ENCODE data around the gene TENM3. TPM values are rescaled to one million over a fixed set of nuclear protein-coding genes. Genes with fewer than 3 reads are reported as not detected.

Gene TENM3
- total RNA-seq, 2 experiments from 2014 or later, result not detected

DNA sequence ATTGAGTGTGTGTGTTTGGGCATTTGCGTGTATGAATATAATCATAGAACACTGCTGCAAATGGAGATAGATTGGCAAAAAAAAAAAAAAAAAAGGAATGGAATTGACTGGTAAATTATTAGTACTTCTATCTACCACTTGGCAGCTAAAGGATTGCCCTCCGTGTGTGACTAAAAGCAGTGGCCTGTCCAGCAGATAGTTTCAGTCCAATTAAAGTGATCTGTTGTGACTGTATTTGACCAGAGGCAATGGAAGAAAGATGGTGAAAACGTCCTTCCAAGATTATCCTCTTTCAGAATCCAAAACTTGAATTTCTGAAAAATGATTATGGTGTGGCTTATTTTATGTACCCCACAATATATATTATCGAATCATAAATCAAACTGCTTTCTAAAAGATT lies 19.5 kb upstream of the TENM3 start:
- no TSS peak for BruUV-seq (replicated peaks)
- Histone ChIP-seq H3K79me2 (ENCODE audit: insufficient read depth, low read depth, low read length) (no peaks in the 10 kb centered on the region), H3K4me1 (ENCODE audit: insufficient read depth, low read length, poor library complexity, severe bottlenecking) (no peaks in the 10 kb centered on the region), H3K4me2 (ENCODE audit: low read length) (no peak overlapping the region), H3K4me3 (ENCODE audit: low read depth, low read length, poor library complexity, severe bottlenecking) (no peak overlapping the region), H3K9me3 (ENCODE audit: low read length) (no peaks in the 10 kb centered on the region), H3K9me2 (ENCODE audit: insufficient read depth, low read length) (no peaks in the 10 kb centered on the region), H3K27ac (ENCODE audit: low read depth, low read length, poor library complexity, severe bottlenecking) (no peak overlapping the region), H4K20me1 (ENCODE audit: insufficient read depth, low read length) (no peaks in the 10 kb centered on the region), H3K36me3 (ENCODE audit: insufficient read depth, low read length) (no peaks in the 10 kb centered on the region), H2AFZ (ENCODE audit: low read length) (no peak overlapping the region)
- POLR2A ChIA-PET, result no interaction called here
- intact Hi-C loops (cut with micrococcal nuclease; ENCODE audit: unreplicated experiment), result no loop called here
- TF ChIP-seq, protein P1, sequence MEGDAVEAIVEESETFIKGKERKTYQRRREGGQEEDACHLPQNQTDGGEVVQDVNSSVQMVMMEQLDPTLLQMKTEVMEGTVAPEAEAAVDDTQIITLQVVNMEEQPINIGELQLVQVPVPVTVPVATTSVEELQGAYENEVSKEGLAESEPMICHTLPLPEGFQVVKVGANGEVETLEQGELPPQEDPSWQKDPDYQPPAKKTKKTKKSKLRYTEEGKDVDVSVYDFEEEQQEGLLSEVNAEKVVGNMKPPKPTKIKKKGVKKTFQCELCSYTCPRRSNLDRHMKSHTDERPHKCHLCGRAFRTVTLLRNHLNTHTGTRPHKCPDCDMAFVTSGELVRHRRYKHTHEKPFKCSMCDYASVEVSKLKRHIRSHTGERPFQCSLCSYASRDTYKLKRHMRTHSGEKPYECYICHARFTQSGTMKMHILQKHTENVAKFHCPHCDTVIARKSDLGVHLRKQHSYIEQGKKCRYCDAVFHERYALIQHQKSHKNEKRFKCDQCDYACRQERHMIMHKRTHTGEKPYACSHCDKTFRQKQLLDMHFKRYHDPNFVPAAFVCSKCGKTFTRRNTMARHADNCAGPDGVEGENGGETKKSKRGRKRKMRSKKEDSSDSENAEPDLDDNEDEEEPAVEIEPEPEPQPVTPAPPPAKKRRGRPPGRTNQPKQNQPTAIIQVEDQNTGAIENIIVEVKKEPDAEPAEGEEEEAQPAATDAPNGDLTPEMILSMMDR (conservative IDR thresholded peaks at IDR 0.05; ENCODE audit: low read length), result no peak
- no peak for TF ChIP-seq EZH2phosphoT487 (IDR thresholded peaks at IDR 0.05; ENCODE audit: borderline replicate concordance, low read depth, low read length)
- CTCF ChIA-PET (ENCODE audit: unreplicated experiment), result no interaction called here
- DNase-seq (ENCODE audit: low spot score), result no peak

- Histone ChIP-seq H2AFZ (ENCODE audit: low read length) (no peak overlapping the region), H4K20me1 (ENCODE audit: insufficient read depth, low read length) (no peaks in the 10 kb centered on the region), H3K4me3 (ENCODE audit: low read depth, low read length, poor library complexity, severe bottlenecking) (no peak overlapping the region), H3K79me2 (ENCODE audit: insufficient read depth, low read depth, low read length) (no peaks in the 10 kb centered on the region), H3K36me3 (ENCODE audit: insufficient read depth, low read length) (no peaks in the 10 kb centered on the region), H3K9me2 (ENCODE audit: insufficient read depth, low read length) (no peaks in the 10 kb centered on the region), H3K9me3 (ENCODE audit: low read length) (no peaks in the 10 kb centered on the region), H3K4me2 (ENCODE audit: low read length) (no peak overlapping the region), H3K27ac (ENCODE audit: low read depth, low read length, poor library complexity, severe bottlenecking) (no peak overlapping the region), H3K4me1 (ENCODE audit: insufficient read depth, low read length, poor library complexity, severe bottlenecking) (no peaks in the 10 kb centered on the region)
- TF ChIP-seq EZH2phosphoT487 (IDR thresholded peaks at IDR 0.05; ENCODE audit: borderline replicate concordance, low read depth, low read length), result no peak
- TF ChIP-seq, protein P1 (conservative IDR thresholded peaks at IDR 0.05; ENCODE audit: low read length), result no peak
- POLR2A ChIA-PET, result no interaction called here
- DNase-seq (ENCODE audit: low spot score), result no peak
- CTCF ChIA-PET (ENCODE audit: unreplicated experiment), result no interaction called here
- BruUV-seq (replicated peaks), result no TSS peak
- intact Hi-C loops (cut with micrococcal nuclease; ENCODE audit: unreplicated experiment), result no loop called here
Measured at GRCh38 chr4:182224192-182224850, 18.9 kb upstream of the TENM3 start.

DNA sequence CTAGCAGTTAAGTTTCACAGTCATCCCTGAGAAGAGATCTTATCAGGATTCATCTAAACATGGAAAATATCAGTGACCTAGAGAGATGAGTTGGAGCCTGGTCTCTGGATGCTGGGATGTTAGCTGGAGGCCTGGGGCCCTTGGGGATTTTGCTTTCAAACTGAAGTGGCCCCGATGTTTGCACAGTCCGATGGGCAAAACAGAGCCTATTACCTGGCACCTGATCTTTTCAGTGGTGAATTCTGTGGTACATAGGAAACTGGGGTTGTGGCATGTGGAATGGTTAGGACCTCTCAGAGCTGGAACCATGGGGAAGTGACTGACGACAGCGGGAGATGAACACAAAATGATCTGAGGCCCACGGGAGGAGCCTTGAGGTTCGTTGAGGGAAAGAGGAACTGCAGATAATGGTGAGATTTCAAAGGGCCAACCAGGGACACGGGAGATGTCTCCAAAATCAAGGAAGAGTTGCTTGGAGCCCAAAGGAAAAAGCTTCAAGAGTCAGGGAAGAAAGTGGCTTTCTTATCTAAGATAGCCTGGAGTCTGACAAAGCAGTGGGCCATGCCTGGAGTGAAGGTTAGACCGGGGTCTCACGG lies 17.8 kb upstream of the TENM3 start:
- BruUV-seq (replicated peaks), result no TSS peak
- no peaks in the 10 kb centered on the region for H3K36me3 ChIP-seq (ENCODE audit: insufficient read depth, low read length)
- POLR2A ChIA-PET, result no interaction called here
- H2AFZ ChIP-seq (ENCODE audit: low read length), result no peak overlapping the region
- CTCF ChIA-PET (ENCODE audit: unreplicated experiment), result no interaction called here
- no peaks in the 10 kb centered on the region for H3K9me3 ChIP-seq (ENCODE audit: low read length)
- H3K4me3 ChIP-seq (ENCODE audit: low read depth, low read length, poor library complexity, severe bottlenecking), result no peak overlapping the region
- TF ChIP-seq EZH2phosphoT487 (IDR thresholded peaks at IDR 0.05; ENCODE audit: borderline replicate concordance, low read depth, low read length), result no peak
- TF ChIP-seq, protein P1 (conservative IDR thresholded peaks at IDR 0.05; ENCODE audit: low read length), result no peak
- H4K20me1 ChIP-seq (ENCODE audit: insufficient read depth, low read length), result no peaks in the 10 kb centered on the region
- H3K4me2 ChIP-seq (ENCODE audit: low read length), result no peak overlapping the region
- H3K27ac ChIP-seq (ENCODE audit: low read depth, low read length, poor library complexity, severe bottlenecking), result no peak overlapping the region
- H3K9me2 ChIP-seq (ENCODE audit: insufficient read depth, low read length), result no peaks in the 10 kb centered on the region
- no peaks in the 10 kb centered on the region for H3K4me1 ChIP-seq (ENCODE audit: insufficient read depth, low read length, poor library complexity, severe bottlenecking)
- intact Hi-C loops (cut with micrococcal nuclease; ENCODE audit: unreplicated experiment), result no loop called here
- H3K79me2 ChIP-seq (ENCODE audit: insufficient read depth, low read depth, low read length), result no peaks in the 10 kb centered on the region
- DNase-seq (ENCODE audit: low spot score), result no peak

Measured in OCI-LY7 (cell line).